ENCODE measurements around the gene RNF43.

The RNF43 gene

DNA sequence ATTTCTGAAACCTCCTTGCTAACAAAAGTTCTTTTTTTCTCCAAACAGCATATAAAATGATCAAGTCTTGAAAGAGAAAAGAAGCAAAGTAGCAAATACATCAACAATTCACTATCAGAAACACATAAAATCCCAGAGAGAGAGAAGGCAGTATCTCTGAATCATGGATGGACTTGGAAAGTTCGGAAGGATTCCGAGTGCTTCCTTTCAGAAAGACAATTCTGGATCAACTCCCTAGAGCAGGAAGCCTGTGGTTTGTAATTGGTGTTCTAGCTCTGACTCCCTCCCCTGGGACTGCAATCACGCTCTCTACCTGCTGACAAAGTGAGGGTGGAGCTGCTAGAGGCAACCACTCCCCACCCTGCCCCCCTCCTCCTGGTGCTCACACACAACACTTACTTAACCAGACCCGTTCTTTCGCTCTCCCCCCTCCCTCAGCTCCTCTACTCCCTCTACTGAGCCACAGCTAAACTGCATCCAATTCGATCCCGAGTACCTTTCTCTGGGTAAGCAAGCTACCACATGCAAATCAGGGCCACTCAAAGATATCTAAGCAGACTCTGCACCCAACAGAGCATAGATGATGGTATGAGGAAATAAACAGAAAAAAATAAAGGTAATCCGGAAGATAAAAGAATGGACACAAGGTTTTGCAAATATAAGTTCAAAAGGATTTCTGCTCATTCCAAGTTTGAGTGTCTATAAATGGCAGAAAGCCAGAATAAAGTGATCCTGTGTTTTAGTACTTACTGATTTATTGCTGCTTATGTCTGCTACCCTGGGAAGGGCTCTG is at the start of gene RNF43:
RNF43 (minus strand) TSS at position 235 of the 793 bp plus-strand sequence. CDS start 1,957 bp downstream, outside the sequence.
- DNase-seq (ENCODE audit: low read depth in 2 of 2) = peak; percentile 59 to 82

DNA sequence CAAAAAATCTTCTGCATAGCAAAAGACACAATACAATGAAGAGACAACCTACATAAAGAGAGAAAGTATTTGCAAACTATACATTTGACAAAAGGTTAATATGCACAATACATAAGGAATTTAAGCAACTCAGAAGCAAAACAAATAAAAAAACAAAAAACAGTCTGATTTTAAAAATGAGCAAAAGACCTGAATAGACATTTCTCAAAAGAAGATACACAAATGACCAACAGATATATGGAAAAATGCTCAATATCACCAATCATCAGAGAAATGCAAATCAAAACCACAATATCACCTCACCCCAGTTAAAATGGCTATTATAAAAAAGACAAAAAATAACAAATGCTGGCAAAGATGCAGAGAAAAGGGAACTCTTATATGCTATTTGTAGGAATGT is 38.2 kb upstream of the RNF43 start:
- no peak for DNase-seq (ENCODE audit: low read depth in 2 of 2)

DNA sequence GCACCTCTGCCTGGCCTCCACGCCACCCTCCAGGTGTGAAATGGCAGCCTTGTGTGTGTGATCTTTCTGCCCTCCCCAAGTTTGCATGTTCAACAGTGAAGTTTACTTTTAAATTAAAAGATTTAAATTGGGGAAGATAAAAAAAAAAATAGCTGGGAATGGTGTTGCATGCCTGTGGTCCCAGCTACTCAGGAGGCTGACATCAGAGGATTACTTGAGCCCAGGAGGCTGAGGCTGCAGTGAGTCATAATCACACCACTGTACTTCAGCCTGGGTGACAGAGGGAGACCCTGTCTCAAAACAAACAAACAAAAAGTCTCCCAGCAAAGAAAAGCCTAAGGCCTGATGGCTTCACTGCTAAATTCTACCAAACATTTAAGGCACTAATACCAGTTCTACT is 35.4 kb upstream of the RNF43 start:
- no peak for DNase-seq (ENCODE audit: low read depth in 2 of 2)

DNA sequence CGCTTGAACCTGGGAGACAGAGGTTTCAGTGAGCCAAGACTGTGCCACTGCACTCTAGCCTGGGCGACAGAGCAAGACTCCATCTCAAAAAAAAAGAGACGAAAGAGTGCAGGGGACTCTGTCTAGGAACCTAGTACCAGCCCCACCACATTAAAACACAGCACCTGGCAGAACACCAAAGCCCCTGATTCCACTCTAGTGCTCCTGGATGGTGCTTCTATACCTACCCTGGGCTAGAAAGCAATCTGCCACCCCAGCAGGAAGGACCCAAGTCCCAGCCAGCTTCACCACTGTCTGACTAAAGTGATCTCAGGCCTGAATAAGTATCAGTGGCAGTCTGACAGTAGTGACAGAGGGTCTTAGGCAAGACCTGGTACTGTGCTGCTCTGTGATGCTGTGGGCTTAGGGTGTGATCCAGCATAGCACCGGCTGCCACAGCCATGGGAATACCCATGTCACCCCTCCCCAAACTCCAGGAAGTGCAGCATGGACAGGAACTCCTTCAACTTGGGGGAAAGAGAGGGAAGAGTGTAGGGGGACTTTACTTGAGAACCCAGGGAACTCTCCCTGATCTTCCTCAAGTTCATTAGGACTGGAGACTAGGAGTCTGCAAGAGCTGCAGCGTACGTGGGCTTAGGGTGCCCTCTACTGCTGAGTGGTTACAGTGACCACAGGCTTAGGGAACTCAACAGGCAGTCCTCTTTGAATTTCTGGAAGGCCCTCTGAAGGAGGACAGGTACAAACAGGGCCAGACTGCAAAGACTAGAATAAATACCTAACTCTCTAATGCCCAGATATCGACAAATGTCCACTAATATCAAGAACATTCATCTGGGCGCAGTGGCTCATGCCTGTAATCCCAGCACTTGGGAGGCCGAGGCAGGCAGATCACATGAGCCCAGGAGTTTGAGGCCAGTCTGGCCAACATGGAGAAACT is 30.0 kb upstream of the RNF43 start:
- peak; percentile 47 to 63 for DNase-seq (ENCODE audit: low read depth in 2 of 2)

DNA sequence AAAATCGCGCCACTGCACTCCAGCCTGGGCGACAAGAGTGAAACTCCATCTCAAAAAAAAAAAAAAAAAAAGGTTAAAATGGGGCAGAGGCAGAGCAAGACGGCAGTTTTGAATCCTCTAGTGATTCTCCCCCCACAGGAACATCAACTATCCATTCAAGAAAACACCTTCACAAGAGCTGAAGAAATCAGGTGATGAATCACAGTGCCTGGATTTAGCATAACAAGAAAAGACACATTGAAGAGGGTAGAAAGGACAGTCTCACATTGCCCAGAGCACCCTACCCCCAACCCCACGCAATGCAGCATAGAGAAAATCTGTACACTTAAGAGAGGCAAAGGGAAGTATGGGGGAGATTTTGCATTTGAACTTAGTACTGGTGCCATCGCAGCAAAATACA is 28.8 kb upstream of the RNF43 start:
- no peak for DNase-seq (ENCODE audit: low read depth in 2 of 2)

DNA sequence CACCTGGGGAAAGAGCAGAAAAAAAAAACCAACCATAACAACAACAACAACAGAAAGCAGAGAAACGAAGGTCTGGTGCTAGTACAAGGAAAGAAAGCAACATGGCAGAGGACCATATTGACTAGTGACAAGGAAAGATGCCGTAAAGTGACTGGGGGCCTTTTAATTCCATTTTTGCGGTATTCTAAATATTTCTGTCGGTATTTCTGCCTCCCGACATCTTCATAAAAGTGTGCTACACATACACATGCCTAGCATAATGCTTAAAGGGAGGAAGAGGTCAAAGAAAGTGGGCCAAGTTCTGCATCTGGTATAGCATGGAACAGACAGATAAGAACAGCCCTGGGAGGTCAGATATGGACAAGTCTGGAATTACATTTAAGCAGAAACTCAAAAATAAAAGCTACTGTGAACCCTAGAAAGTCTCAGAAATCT is 19.5 kb upstream of the RNF43 start:
- DNase-seq (ENCODE audit: low read depth in 2 of 2) = no peak

DNA sequence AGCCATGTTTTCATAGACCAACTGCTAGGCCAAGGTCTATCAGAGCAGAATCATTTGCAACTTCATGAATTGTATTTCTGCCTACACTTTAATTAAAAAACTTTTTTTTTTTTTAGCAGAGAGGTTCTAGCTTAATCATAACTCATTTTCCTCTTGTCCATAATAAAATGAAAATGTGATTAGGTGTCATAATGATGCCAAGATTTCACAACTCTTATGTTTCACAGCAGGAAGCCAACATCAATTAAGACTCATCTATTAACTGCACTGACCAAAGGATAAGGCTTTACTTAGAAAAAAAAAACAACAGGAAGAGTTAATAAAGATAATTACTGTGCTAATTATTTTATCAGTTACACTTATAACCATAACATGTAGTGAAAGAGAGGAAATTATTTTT is 18.9 kb upstream of the RNF43 start:
- DNase-seq (ENCODE audit: low read depth in 2 of 2) = no peak

DNA sequence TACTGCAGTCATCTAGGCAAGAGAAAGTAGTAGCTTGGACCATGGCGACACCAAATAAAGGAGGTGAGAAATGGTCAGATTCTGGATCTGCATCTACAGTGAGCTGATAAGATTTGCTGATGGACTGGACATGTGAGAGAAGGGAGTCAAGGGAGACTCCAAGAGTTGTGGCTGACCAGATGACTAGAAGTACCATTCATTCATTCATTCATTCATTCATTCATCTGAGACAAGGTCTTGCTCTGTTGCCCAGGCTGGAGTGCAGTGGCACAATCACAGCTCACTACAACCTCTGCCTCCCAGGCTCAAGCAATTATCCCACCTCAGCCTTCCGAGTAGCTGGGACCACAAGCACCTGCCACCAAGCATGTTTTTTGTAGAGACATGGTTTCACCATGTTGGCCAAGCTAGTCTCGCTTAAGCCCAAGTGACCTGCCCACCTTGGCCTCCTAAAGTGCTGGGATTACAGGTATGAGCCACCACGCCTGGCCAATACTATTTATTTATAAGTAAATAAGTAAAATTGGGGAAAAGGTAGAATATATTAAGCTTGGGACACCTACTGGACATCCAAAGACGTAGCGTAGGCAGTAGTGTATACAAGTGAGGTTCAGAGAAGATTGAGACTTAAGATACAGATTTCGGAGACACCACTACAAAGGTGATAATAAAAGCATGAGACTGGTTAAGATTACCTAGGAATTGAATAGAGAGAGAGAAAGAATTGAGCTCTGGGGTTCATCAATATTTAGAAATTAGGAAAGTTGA is 15.7 kb upstream of the RNF43 start:
- no peak for DNase-seq (ENCODE audit: low read depth in 2 of 2)

DNA sequence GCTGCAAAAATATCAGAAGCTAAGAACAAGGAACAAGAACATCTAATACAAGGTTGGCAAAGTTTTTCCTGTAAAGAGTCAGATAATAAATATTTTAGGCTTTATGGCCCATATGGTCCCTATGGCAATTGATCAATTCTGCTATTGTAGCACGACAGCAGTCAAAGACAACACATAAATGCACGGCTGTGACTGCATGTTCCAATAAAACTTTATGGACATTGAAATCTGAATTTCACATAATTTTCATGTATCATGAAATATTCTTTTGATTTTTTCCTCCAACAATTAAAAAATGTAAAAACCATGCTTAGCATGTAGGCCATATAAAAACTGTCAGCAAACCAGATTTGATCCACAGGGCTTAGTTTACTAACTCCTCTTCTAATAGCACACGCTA is 10.5 kb upstream of the RNF43 start:
- no peak for DNase-seq (ENCODE audit: low read depth in 2 of 2)

DNA sequence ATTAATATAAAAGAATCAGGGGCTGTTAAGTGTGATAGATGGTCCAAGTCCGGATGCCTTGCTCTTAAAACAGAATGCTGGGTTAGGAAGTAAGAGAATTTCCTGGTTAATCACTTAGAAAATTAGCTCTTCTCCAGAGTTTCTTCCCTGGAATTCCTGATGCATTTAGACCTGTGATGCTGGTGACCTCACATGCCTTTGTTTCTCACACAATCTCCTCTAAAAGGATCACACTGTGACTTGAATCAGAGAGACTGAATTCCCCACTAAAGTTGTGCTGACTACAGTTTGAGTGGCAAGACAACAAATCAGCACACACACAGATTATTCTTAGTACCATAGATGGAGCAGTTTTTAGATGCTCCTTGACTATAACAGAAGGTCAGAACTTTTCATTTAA is 4.4 kb upstream of the RNF43 start:
- no peak for DNase-seq (ENCODE audit: low read depth in 2 of 2)

DNA sequence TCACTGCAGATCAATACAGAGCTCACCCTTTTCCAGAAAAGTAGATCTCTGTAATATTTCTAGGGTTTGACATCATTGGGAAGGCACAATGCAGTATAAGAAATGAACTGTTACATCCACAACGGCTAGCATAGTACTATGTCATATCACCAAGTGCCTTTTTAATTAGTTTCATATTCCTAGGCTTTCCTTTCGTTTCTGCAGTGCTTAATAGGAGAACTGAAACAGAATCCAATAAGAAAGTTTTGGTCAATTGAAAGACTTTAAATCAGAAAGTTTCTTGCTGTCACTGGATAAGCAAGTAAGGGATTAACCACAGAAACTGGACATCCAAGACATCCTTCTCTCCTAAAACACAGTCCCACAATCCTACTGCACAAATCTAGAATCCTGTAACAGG is 3.5 kb upstream of the RNF43 start:
- no peak for DNase-seq (ENCODE audit: low read depth in 2 of 2)

DNA sequence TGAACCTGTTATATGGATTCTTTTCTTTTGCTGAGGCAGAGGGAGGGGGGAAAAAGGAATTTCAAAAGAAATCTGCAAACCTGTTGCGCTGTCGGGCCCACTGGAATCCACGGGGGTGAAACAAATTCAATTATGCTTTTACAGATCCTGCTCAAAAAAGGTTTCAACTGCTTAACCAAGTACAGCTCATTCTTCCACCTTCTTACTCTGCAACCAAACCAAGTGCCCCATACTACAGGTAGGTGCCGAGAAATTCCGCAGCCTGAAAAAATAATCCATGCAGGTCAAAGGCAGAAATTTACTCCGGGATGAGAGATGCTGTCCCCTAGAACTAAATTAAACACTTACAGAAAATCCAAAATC is 416 bp downstream of the RNF43 start:
- DNase-seq (ENCODE audit: low read depth in 2 of 2) = no peak

DNA sequence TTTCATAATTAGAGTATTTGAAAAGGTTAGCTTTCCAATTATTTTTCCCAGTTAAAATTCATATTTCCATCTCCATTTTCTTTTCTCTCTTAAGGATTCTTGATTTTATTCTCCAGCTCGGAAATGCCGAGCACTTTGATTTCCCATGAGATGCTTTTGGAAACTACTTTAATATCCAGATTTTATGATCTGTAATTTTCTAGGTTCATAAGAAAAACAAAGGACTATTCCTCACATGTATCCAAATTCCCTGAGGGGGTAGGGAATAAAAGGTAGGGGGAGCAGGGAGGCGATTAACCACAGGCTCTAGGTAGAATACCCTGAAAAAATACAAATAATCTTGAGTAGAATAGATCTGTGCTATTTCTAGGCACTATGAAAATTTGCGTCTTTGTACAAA is 938 bp downstream of the RNF43 start:
- DNase-seq (ENCODE audit: low read depth in 2 of 2) = no peak

DNA sequence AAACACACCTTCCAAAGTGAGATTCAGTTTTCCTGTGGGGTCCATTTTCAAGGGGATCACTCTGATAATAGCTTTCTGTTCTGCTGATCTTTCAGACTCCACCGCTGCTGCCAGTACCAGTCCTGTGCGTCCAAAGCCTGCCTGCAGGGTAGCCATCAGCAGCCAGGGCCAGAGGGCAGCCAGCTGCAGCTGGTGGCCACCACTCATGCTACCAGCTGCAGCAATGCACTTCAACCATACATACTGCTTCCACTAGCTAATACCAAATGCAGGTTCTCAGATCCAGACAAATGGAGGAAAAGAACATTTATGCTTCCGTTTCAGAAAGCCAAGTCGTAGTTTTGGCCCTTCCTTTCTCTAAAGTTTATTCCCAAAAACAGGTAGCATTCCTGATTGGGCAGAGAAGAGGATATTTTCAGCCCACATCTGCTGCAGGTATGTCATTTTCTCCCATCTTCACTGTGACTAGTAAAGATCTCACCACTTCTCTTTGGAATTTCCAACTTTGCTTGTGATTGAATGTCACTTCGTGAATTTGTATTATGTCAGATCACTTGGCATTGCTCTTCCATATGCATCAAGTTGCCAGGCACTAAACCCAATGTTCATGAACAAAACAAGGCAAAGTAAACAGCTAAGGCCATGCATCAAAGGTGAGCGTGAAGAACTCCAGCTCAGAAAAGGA is 1.8 kb downstream of the RNF43 start:
- DNase-seq (ENCODE audit: low read depth in 2 of 2) = no peak

DNA sequence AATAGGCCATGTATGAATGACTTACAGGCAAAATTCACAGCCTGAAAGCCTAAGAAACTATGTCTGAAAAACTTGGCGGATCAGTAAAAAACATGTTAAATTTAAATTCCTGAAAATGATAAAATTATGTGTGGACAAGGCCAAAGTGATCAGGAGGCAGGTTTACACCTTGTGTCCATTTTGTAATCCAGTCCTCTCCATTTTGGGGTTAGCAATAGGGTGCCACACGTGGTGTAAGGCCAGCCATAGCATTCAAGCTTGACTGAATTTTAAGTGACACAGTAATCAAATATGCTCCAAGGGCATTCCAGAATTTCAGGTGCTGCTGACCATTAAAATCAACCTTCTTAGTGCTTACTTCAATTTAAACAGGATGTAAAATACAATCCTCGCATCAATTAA is 2.7 kb downstream of the RNF43 start:
- DNase-seq (ENCODE audit: low read depth in 2 of 2) = no peak

DNA sequence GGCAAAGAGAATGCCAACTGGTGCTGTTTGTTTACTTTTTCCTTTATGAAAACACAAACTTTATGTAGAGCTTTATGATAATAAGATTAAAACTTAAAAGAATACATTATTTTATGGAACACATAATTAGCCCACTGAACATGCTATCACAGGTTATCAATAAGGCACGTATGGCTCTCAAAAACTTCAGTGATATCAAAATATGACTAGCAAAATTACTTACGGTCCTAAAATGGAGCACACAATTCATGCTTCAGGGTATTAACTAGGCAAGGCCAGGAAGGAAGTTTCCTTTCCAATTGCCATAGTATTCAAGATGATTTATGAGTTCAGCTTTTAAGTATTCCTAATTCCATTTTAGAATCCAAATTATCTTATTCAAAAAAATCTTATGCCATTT is 3.6 kb downstream of the RNF43 start:
- DNase-seq (ENCODE audit: low read depth in 2 of 2) = no peak

DNA sequence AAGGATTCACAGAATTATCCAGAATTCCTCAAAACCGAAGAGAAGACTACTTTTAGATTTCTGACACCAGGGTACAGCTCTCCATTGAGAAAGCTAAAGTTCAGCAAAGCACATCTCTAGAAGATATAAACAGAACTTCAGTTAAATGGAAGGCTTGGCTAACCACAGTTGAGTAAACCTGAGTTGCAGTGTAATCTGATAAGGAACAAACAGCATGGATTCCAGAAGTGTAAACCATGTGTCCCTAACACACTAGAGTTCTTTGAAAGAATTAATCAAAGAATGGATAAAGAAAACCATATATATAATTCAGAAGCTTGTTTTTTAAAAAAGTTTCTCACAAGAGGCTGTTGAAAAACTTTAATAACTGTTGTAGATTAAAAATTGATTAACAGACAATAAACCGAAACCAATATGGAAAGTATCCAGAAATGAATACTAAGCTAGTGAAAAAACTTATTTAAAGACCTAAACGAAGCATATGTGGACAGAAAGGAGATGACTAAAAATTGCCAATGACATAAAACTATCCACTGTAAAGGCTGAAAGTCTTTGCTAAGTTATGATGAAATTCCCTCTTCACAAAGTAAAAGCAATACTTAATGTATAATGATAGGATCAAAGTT is 4.3 kb downstream of the RNF43 start:
- DNase-seq (ENCODE audit: low read depth in 2 of 2) = no peak

DNA sequence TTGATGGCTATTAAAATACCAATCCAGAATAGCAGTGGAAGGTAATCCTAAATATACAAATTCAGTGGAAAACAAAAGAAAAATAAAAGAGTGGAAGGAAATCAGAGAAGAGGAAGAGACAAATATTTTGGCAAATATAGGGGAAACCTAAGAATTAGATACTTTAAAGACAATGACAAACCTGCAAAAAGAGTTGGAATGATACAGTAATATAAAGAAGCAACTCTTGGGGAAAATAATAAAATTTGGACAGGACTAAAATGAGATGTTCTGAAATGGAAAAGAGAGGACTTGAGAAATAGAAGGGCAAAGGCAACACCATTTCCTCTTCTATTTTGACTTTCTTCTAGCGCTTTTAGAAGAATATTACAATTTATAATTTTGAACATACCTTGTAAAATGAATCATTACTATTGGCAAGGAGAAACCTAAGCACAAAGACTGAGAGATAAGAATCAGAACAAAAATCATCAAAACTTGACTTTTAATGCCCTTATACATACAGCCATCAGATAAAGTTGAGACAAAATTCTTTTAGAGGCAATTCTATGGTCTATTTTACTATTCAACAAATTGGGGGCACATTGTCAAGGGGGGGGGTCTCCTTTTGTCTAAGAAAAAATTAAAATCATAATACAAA is 5.2 kb downstream of the RNF43 start:
- DNase-seq (ENCODE audit: low read depth in 2 of 2) = no peak

DNA sequence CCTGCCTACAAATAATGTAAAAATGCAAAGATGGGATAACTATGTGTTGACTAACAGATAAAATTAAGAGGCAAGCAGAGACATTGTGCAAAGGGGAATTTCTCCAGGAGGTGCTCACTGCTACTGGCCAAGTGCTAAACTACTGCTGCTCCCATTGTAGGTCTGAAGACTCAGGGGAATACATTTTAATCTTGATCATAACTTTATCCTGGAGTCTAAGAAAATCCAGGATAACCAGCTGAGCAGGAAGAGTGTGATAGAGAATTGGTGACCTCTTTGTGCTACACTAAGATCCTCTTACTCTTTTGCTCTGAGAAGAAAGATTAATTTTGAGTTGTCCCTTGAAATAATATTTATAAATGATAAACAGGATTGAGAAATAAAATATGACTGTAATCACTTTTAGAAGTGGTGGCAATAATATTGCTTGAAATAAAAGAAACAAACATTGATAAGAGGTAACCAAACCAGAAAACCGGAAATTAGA is 5.9 kb downstream of the RNF43 start:
- DNase-seq (ENCODE audit: low read depth in 2 of 2) = no peak

DNA sequence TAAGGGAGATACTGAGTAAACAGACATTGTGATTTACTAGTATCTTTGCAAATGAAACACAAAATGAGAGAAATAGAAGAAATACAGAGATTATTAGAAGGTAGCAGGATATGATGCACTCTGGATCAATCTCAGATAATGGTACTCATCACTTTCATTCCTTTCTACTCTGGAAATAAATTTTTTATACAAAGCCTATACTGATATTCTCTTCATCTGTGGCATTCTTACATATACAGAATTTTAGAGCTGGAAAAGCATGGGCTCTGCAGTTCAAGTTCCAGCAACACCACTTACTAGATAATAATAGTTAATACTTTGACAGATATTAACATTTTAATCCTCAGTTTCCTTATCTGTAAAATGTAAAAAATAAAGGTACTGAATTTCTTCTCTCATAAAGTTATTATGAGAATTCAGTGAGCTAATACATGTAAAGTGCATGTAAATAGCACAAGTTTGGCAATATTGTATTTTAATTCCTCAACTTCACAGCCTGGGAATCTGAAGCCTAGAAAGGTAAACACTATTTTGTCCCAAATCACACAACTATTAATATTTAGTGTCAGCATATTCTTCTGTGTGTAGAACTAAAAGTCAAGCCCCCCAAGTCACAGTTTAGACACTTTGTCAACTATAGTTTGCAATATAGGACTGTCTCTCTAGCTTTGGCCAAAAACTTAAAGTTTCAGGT is 6.5 kb downstream of the RNF43 start:
- no peak for DNase-seq (ENCODE audit: low read depth in 2 of 2)

Measured in stimulated activated CD4-positive, alpha-beta T cell treated with anti-CD3 and anti-CD28 coated beads, Interleukin-12 subunit alpha, Interleukin-12 subunit beta, amount 100 ng/mL, for 24 hours (primary cell).